Measurements from ENCODE around the gene FHIT.

The FHIT gene

GRCh38 chr3:60393946-60394345, 857.3 kb downstream of the FHIT start:
- H3K4me3 ChIP-seq (replicated peaks in 1 of 2; ENCODE audit: low read depth in 2 of 2, low read length in 2 of 2), result no peak overlapping the region
- no peak for TF ChIP-seq CTCF (IDR thresholded peaks at IDR 0.05; ENCODE audit: low read depth, low read length)
- no peak for DNase-seq (ENCODE audit: low read depth in 2 of 2)

GRCh38 chr3:60392501-60392900, 858.8 kb downstream of the FHIT start:
- DNase-seq (ENCODE audit: low read depth in 2 of 2), result no peak
- TF ChIP-seq CTCF (IDR thresholded peaks at IDR 0.05; ENCODE audit: low read depth, low read length), result no peak
- H3K4me3 ChIP-seq (replicated peaks in 1 of 2; ENCODE audit: low read depth in 2 of 2, low read length in 2 of 2), result no peak overlapping the region

- no peak for TF ChIP-seq CTCF (IDR thresholded peaks at IDR 0.05; ENCODE audit: low read depth, low read length)
- H3K4me3 ChIP-seq (replicated peaks in 1 of 2; ENCODE audit: low read depth in 2 of 2, low read length in 2 of 2), result no peak overlapping the region
- DNase-seq (ENCODE audit: low read depth in 2 of 2), result no peak
Observed at GRCh38 chr3:60391292-60391691, 860.0 kb downstream of the FHIT start.

GRCh38 chr3:60388731-60389130, 862.5 kb downstream of the FHIT start:
- H3K4me3 ChIP-seq (replicated peaks in 1 of 2; ENCODE audit: low read depth in 2 of 2, low read length in 2 of 2), result no peak overlapping the region
- no peak for TF ChIP-seq CTCF (IDR thresholded peaks at IDR 0.05; ENCODE audit: low read depth, low read length)
- DNase-seq (ENCODE audit: low read depth in 2 of 2), result no peak

- DNase-seq (ENCODE audit: low read depth in 2 of 2), result no peak
- H3K4me3 ChIP-seq (replicated peaks in 1 of 2; ENCODE audit: low read depth in 2 of 2, low read length in 2 of 2), result no peak overlapping the region
- no peak for TF ChIP-seq CTCF (IDR thresholded peaks at IDR 0.05; ENCODE audit: low read depth, low read length)
Observed at GRCh38 chr3:60386306-60386705, 864.9 kb downstream of the FHIT start.

GRCh38 chr3:60384341-60384740, 866.9 kb downstream of the FHIT start:
- no peak for DNase-seq (ENCODE audit: low read depth in 2 of 2)
- no peak overlapping the region for H3K4me3 ChIP-seq (replicated peaks in 1 of 2; ENCODE audit: low read depth in 2 of 2, low read length in 2 of 2)
- no peak for TF ChIP-seq CTCF (IDR thresholded peaks at IDR 0.05; ENCODE audit: low read depth, low read length)

DNA sequence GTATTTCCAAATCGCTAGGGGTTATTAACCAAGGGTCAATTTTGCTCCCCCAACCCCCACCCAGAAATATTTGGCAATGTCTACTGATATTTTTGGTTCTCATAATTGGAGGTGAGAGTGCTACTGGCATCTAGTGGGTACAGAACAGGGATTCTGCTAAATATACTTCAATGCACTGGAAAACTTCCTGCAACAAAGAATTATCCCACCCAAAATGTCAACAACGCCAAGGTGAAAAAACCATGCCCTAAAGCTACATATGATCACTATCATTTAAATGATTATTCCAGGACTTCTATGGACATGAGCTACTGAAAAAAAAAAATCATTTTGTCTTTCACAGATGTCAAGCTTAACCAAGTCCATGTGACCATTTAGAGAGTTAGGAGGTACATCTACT, 867.9 kb downstream of the FHIT start:
- no peak for TF ChIP-seq CTCF (IDR thresholded peaks at IDR 0.05; ENCODE audit: low read depth, low read length)
- no peak for DNase-seq (ENCODE audit: low read depth in 2 of 2)
- no peak overlapping the region for H3K4me3 ChIP-seq (replicated peaks in 1 of 2; ENCODE audit: low read depth in 2 of 2, low read length in 2 of 2)

Data from cardiac fibroblast (primary cell).